Measurements from ENCODE around the gene BRINP2. TPM values are rescaled to one million over a fixed set of nuclear protein-coding genes. Genes with fewer than 3 reads are reported as not detected.
A peak's percentile ranks its signal among the peaks of the same experiment; 100 is the strongest.

The BRINP2 gene, protein sequence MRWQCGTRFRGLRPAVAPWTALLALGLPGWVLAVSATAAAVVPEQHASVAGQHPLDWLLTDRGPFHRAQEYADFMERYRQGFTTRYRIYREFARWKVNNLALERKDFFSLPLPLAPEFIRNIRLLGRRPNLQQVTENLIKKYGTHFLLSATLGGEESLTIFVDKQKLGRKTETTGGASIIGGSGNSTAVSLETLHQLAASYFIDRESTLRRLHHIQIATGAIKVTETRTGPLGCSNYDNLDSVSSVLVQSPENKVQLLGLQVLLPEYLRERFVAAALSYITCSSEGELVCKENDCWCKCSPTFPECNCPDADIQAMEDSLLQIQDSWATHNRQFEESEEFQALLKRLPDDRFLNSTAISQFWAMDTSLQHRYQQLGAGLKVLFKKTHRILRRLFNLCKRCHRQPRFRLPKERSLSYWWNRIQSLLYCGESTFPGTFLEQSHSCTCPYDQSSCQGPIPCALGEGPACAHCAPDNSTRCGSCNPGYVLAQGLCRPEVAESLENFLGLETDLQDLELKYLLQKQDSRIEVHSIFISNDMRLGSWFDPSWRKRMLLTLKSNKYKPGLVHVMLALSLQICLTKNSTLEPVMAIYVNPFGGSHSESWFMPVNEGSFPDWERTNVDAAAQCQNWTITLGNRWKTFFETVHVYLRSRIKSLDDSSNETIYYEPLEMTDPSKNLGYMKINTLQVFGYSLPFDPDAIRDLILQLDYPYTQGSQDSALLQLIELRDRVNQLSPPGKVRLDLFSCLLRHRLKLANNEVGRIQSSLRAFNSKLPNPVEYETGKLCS
- total RNA-seq = under 1 TPM in 2 of 4 donors, not detected in 2; 0.26 to 0.42 TPM

DNA sequence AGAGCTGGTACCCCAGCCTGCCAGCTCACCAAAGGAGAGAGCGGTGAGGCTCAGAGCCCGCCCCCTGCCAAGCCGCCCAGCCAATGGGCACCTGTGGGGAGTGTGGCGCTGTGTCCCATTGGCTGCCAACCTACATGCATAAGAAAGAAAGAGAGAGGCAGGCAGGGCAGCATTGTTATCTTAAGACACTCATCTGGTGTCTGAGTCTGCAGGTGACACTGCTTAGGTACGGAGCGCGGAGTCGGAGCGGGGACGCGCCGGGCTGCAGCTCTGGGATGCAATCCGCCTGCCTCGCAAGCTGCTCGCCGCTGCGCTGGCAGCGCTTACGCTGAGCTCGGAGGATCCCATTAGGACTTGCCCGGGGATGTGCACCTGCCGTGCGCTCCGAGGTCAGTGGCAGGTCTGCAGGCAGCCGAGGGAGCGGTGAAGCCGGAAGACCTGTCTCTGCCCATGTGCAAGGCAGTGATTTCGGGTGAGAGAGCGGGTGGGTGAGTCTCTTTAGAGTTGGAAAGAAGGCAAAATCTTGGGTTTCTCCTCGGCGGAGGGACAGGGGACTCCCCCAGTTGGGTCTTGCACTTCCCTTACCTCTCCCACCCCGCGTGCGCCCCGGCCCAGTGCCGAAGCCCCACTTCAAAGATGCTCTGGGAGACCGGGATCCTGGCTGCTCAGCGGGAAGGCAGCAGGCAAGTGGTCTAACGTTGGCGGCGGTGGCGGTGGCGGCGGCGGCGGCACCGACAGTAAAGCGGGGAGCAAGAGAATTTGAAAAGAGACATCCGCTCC, at the start of gene BRINP2:
Gene BRINP2, plus strand, starts transcription at position 203 of the 780 bp plus-strand sequence. CDS start 58,919 bp downstream, outside the sequence.
- TF ChIP-seq CTCF (IDR thresholded peaks at IDR 0.05) = no peak
- no peak for TF ChIP-seq POLR2A (IDR thresholded peaks at IDR 0.05)
- WGBS, 2 donors = 2 to 3% methylated on average over 27 to 49 of the region's 49 CpGs
- intact Hi-C loops (cut with DNase I; ENCODE audit: low total_unique reads) = no loop called here
- H3K4me3 ChIP-seq (ENCODE audit: low read depth, poor library complexity, severe bottlenecking) = no peak within 1 kb of the TSS
- DNase-seq (ENCODE audit: low spot score in 2 of 2) = peak in 1 of 2 donors; percentile 85

DNA sequence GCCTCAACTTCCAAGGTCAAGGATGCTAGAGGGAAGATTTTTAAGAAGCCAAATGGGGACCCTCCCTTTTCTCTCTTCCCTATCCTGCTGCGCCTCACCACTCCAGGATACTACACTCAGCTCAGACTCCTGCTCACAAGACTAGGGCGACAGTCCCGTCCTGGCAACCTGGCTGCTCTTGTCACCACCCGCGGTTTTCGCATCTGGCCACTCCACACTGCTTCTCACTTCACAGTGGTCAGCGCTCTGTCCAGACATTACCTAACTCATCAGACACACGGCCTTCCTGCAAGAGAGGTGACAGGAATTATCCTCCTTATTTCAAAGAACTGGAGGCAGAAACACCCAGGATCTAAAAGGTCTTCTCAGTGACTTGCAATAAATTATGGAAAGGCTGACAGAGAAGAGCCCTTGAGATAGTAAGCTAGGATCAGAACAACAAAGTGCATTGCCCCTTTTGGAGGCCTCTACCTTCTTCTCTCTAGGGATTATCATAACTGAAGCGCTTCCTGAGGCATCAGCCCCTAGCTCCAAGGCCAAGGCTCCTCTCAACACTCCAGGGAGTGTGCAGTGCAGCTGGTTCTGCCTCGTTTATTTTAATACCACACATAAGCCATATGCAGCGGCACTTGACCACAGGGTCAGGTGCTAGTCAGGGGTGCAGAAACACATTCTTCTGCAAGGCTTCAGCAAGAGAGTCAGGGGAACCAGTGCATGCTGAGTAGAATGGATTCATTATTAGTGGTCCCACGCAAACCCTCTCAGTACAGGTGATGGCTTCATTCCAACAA, 48.1 kb upstream of the BRINP2 start:
- no peak for DNase-seq (ENCODE audit: low spot score in 2 of 2)
- WGBS, 2 donors = 88 to 95% methylated on average over 12 of the region's 12 CpGs
- no peak overlapping the region for H3K4me3 ChIP-seq (ENCODE audit: low read depth, poor library complexity, severe bottlenecking)
- no peak for TF ChIP-seq CTCF (IDR thresholded peaks at IDR 0.05)
- TF ChIP-seq POLR2A (IDR thresholded peaks at IDR 0.05) = no peak
- intact Hi-C loops (cut with DNase I; ENCODE audit: low total_unique reads) = no loop called here

DNA sequence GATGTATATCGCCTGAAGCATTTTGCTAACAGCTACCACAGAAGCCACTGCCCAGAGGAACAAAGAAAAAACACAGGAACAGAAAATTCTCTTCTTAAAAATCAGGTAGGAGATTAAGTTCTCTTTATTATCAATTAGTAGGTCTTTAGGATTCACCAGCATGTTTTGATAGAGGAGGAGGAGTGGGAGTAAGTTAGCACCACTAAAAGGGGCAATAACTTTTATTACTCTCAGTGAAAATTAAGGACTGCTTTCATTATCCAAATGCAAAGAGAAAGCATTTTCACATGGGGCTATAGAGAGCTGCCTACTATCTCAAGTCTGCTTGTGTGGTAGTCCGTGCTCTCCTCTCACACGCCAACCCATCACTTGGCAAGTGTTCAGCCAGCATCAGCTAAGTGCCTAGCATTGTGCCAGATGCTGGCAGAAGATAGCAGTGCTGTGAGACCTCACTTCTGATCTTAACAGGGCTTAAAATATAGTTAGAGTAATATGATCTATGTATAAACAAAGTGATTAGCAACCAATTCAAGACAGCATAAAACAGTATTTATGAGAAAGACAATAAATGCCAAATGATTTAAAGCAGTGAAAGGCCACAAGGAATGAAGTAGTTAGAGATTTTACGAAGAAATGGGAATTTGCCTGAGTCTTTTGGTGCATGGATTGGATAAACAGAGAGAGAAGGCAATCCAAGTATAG, 46.0 kb upstream of the BRINP2 start:
- WGBS, 2 donors = 79% methylated on average over 4 of the region's 4 CpGs
- TF ChIP-seq POLR2A (IDR thresholded peaks at IDR 0.05) = no peak
- TF ChIP-seq CTCF (IDR thresholded peaks at IDR 0.05) = no peak
- no peak for DNase-seq (ENCODE audit: low spot score in 2 of 2)
- H3K4me3 ChIP-seq (ENCODE audit: low read depth, poor library complexity, severe bottlenecking) = no peak overlapping the region
- intact Hi-C loops (cut with DNase I; ENCODE audit: low total_unique reads) = no loop called here

DNA sequence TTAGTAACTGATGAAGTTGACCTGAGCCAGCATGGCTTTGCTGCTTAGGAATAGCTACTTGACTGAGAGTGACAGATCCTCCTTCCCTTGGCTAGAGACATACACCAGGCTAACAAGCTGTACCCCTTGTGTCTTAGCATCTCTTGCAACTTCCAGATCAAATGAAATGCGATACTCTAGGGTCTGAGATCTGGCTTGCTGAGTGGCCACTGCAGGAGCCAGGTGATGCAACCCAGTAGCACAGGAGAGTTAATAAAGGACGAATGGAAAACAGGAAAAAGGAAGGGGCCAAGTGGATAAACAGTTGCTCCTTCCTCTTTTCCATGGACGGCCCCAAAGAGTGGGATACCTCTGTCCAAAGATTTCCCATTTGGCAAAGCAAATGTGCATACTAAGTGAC, 44.5 kb upstream of the BRINP2 start:
- no peak for DNase-seq (ENCODE audit: low spot score in 2 of 2)
- intact Hi-C loops (cut with DNase I; ENCODE audit: low total_unique reads) = no loop called here
- WGBS, 2 donors = 53 to 59% methylated on average over 3 of the region's 3 CpGs
- no peak overlapping the region for H3K4me3 ChIP-seq (ENCODE audit: low read depth, poor library complexity, severe bottlenecking)
- TF ChIP-seq CTCF (IDR thresholded peaks at IDR 0.05) = no peak
- TF ChIP-seq POLR2A (IDR thresholded peaks at IDR 0.05) = no peak
